ENCODE results near the gene KRT1. TPM values are rescaled to one million over a fixed set of nuclear protein-coding genes. Genes with fewer than 3 reads are reported as not detected.

The KRT1 gene
- total and polyA plus RNA-seq, 8 donors: 0.17 to 0.41 TPM; not detected in 6

GRCh38 chr12:52724384-52724783, 44.2 kb upstream of the KRT1 start:
- Histone ChIP-seq H3K9me3 (no peaks in the 10 kb centered on the region), H3K27ac (no peak overlapping the region), H3K36me3 (no peaks in the 10 kb centered on the region), H3K27me3 (no peaks in the 10 kb centered on the region), H3K4me1 (no peaks in the 10 kb centered on the region), H3K4me3 (no peak overlapping the region)
- no peak for DNase-seq
- intact Hi-C loops (cut with DNase I): no loop called here
- TF ChIP-seq CTCF (IDR thresholded peaks at IDR 0.05): no peak
- no peak for ATAC-seq
- WGBS, 2 donors: 71 to 72% methylated on average over 3 of the region's 3 CpGs
- FAIRE-seq: no peak

- DNase-seq: no peak
- intact Hi-C loops (cut with DNase I): no loop called here
These were observed 42.5 kb upstream of the KRT1 start for GRCh38 chr12:52722680-52723079.

GRCh38 chr12:52721838-52722470, 41.7 kb upstream of the KRT1 start:
- Histone ChIP-seq H3K9me3 (no peaks in the 10 kb centered on the region), H3K36me3 (no peaks in the 10 kb centered on the region), H3K27ac (no peak overlapping the region), H3K4me3 (no peak overlapping the region), H3K4me1 (no peaks in the 10 kb centered on the region), H3K27me3 (no peaks in the 10 kb centered on the region)
- 55 to 67% methylated on average over 3 of the region's 3 CpGs for WGBS, 2 donors
- intact Hi-C loops (cut with DNase I): no loop called here
- ATAC-seq (no peak), DNase-seq (no peak), FAIRE-seq (no peak)
- TF ChIP-seq CTCF (IDR thresholded peaks at IDR 0.05): no peak

More at GRCh38 chr12:52722680-52723079, 42.5 kb upstream of the KRT1 start:
- no peaks in the 10 kb centered on the region for H3K9me3 ChIP-seq
- H3K36me3 ChIP-seq: no peaks in the 10 kb centered on the region
- no peaks in the 10 kb centered on the region for H3K27me3 ChIP-seq
- no peaks in the 10 kb centered on the region for H3K4me1 ChIP-seq
- TF ChIP-seq CTCF (IDR thresholded peaks at IDR 0.05): no peak
- no peak overlapping the region for H3K27ac ChIP-seq
- no peak overlapping the region for H3K4me3 ChIP-seq
- FAIRE-seq: no peak
- 55 to 57% methylated on average over 2 of the region's 2 CpGs for WGBS, 2 donors
- ATAC-seq: no peak

GRCh38 chr12:52720365-52720886, 40.2 kb upstream of the KRT1 start:
- no peak overlapping the region for H3K4me3 ChIP-seq
- no peaks in the 10 kb centered on the region for H3K4me1 ChIP-seq
- FAIRE-seq (no peak), DNase-seq (no peak), ATAC-seq (no peak)
- no peak overlapping the region for H3K27ac ChIP-seq
- WGBS, 2 donors: 59 to 69% methylated on average over 8 of the region's 8 CpGs
- no peak for TF ChIP-seq CTCF (IDR thresholded peaks at IDR 0.05)
- intact Hi-C loops (cut with DNase I): no loop called here
- H3K36me3 ChIP-seq: no peaks in the 10 kb centered on the region
- peaks cover 0 to under 1% (median 0%) of the 10 kb centered on the region in 4 donors for H3K27me3 ChIP-seq
- H3K9me3 ChIP-seq: no peaks in the 10 kb centered on the region

GRCh38 chr12:52716061-52716460, 35.9 kb upstream of the KRT1 start:
- TF ChIP-seq CTCF (IDR thresholded peaks at IDR 0.05): no peak
- H3K36me3 ChIP-seq: no peaks in the 10 kb centered on the region
- H3K27me3 ChIP-seq: peaks cover 0 to 21% (median 6%) of the 10 kb centered on the region in 4 donors
- intact Hi-C loops (cut with DNase I): no loop called here
- FAIRE-seq: no peak
- no peak overlapping the region for H3K27ac ChIP-seq
- H3K4me3 ChIP-seq: no peak overlapping the region
- no peaks in the 10 kb centered on the region for H3K9me3 ChIP-seq
- WGBS, 2 donors: 82 to 90% methylated on average over 5 of the region's 5 CpGs
- H3K4me1 ChIP-seq: no peaks in the 10 kb centered on the region
- ATAC-seq: no peak
- no peak for DNase-seq

All from pancreas (tissue), 10 donors.